CD4-positive, alpha-beta T cell treated with Interleukin-15 for 1 hour (primary cell): Measurements from ENCODE around the gene COA1.
"Not testable (repeated sequence)": the region's sequence is repeated elsewhere in the genome, so short reads cannot be mapped to it uniquely, and the experiment has no call there.

Experiments
- DNase-seq: peaks from one replicate; pipeline ENCODE4 v3.0.0-alpha.2; 2020

Gene COA1

GRCh38 chr7:43650457-43651052 lies 78.8 kb downstream of the COA1 start:
- no peak for DNase-seq

- peak; percentile 87 for DNase-seq
Observed at GRCh38 chr7:43649755-43650274, 79.5 kb downstream of the COA1 start.

GRCh38 chr7:43648473-43649406 lies 80.6 kb downstream of the COA1 start:
- peak; percentile 90 for DNase-seq

GRCh38 chr7:43647673-43648472 lies 81.5 kb downstream of the COA1 start:
- DNase-seq, result peak; percentile 45

- DNase-seq, result no peak
Observed at GRCh38 chr7:43647339-43647672, 82.0 kb downstream of the COA1 start.

- no peak for DNase-seq
Observed at GRCh38 chr7:43646603-43647338, 82.6 kb downstream of the COA1 start.

GRCh38 chr7:43645699-43646226 lies 83.6 kb downstream of the COA1 start:
- DNase-seq, result no peak

- no peak for DNase-seq
Observed at GRCh38 chr7:43643846-43644245, 85.5 kb downstream of the COA1 start.

GRCh38 chr7:43642897-43643630 lies 86.3 kb downstream of the COA1 start:
- DNase-seq, result no peak

GRCh38 chr7:43640679-43641078 lies 88.6 kb downstream of the COA1 start:
- no peak for DNase-seq

GRCh38 chr7:43639858-43640491 lies 89.3 kb downstream of the COA1 start:
- DNase-seq, result no peak

GRCh38 chr7:43637114-43637806 lies 92.1 kb downstream of the COA1 start:
- DNase-seq, result no peak

- DNase-seq, result no peak
Observed at GRCh38 chr7:43636093-43636492, 93.2 kb downstream of the COA1 start.

- DNase-seq, result no peak
Observed at GRCh38 chr7:43634384-43634783, 94.9 kb downstream of the COA1 start.

GRCh38 chr7:43632746-43633145 lies 96.6 kb downstream of the COA1 start:
- DNase-seq, result peak; percentile 33

GRCh38 chr7:43631559-43631958 lies 97.8 kb downstream of the COA1 start:
- no peak for DNase-seq

GRCh38 chr7:43630482-43630881 lies 98.8 kb downstream of the COA1 start:
- no peak for DNase-seq

GRCh38 chr7:43629857-43630256 lies 99.5 kb downstream of the COA1 start:
- DNase-seq, result no peak

- no peak for DNase-seq
Observed at GRCh38 chr7:43628431-43628830, 100.9 kb downstream of the COA1 start.

- not testable (repeated sequence) for DNase-seq
Observed at GRCh38 chr7:43627798-43628197, 101.5 kb downstream of the COA1 start.
